WTC11 (cell line): ENCODE measurements around the gene LBHD1. TPM values are rescaled to one million over a fixed set of nuclear protein-coding genes. Genes with fewer than 3 reads are reported as not detected.
"Not testable (repeated sequence)": the region's sequence is repeated elsewhere in the genome, so short reads cannot be mapped to it uniquely, and the experiment has no call there.

ENCODE experiments used
- ATAC-seq: fragments of 200-7000 bp; cut with Tn5 transposase; 2 replicates; pipeline ENCODE4 v1.10.0; 2021; ENCODE audit warnings: mild to moderate bottlenecking, moderate library complexity
- CTCF ChIA-PET: fragments of 300-600 bp; sonication (Branson Sonifier 250); formaldehyde crosslinking; loops from one replicate; lab custom pipeline; 2021; ENCODE audit warnings: antibody characterized with exemption; lab: Charles Lee
- POLR2A ChIA-PET: fragments of 350-600 bp; sonication (Branson Sonifier 250); formaldehyde crosslinking; loops from one replicate; lab custom pipeline; 2021; ENCODE audit warnings: antibody characterized with exemption; lab: Charles Lee
- DNase-seq: peaks from one replicate; pipeline ENCODE4 v3.0.0; 2021; ENCODE audit warnings: low spot score
- H3K27ac Mint-ChIP-seq: 2 replicates; pipeline ENCODE4 v1.8.0; 2021; ENCODE audit warnings: mixed read lengths
- H3K27me3 Mint-ChIP-seq: 2 replicates; pipeline ENCODE4 v1.8.0; 2021; ENCODE audit warnings: low read depth, mild to moderate bottlenecking, moderate library complexity, mixed read lengths
- H3K36me3 Mint-ChIP-seq: 2 replicates; pipeline ENCODE4 v1.8.0; 2021; ENCODE audit warnings: mixed read lengths
- H3K4me1 Mint-ChIP-seq: 2 replicates; pipeline ENCODE4 v1.8.0; 2022; ENCODE audit warnings: mixed read lengths
- H3K4me3 Mint-ChIP-seq: 2 replicates; pipeline ENCODE4 v1.8.0; 2021; ENCODE audit warnings: mild to moderate bottlenecking, moderate library complexity, mixed read lengths
- H3K9me3 Mint-ChIP-seq: 2 replicates; pipeline ENCODE4 v1.8.0; 2021; ENCODE audit warnings: mixed read lengths
- AR ChIP-seq: fragments of 250-450 bp; sonication (Bioruptor Pico); IDR thresholded peaks from 2 replicates; pipeline ENCODE4 v1.9.0; 2021; ENCODE audit warnings: mild to moderate bottlenecking
- FOXJ3 ChIP-seq: sonication (generic); formaldehyde crosslinking; IDR thresholded peaks from 2 replicates; pipeline ENCODE4 v1.9.0; 2021; ENCODE audit warnings: missing genetic modification reagents, mild to moderate bottlenecking, borderline replicate concordance
- FOXK1 ChIP-seq: sonication (generic); formaldehyde crosslinking; IDR thresholded peaks from 2 replicates; pipeline ENCODE4 v1.8.0; 2022; ENCODE audit warnings: mild to moderate bottlenecking, moderate library complexity, missing genetic modification reagents
- MAX ChIP-seq: sonication (generic); formaldehyde crosslinking; IDR thresholded peaks from 2 replicates; pipeline ENCODE4 v1.8.0; 2022; ENCODE audit warnings: mild to moderate bottlenecking, missing genetic modification reagents
- NFE2L1 ChIP-seq: sonication (generic); formaldehyde crosslinking; IDR thresholded peaks from 2 replicates; pipeline ENCODE4 v1.8.1; 2023; ENCODE audit warnings: missing genetic modification reagents
- NR3C1 ChIP-seq: sonication (generic); formaldehyde crosslinking; conservative IDR thresholded peaks from 2 replicates; pipeline ENCODE4 v1.8.1; 2023; ENCODE audit warnings: low read depth, mild to moderate bottlenecking, missing genetic modification reagents
- STAT6 ChIP-seq: sonication (generic); formaldehyde crosslinking; conservative IDR thresholded peaks from 2 replicates; pipeline ENCODE4 v1.8.1; 2023; ENCODE audit warnings: mild to moderate bottlenecking, low read depth, missing genetic modification reagents, moderate library complexity
- TEAD1 ChIP-seq: sonication (generic); formaldehyde crosslinking; IDR thresholded peaks from 2 replicates; pipeline ENCODE4 v1.8.0; 2022; ENCODE audit warnings: mild to moderate bottlenecking, missing genetic modification reagents
- ZNF121 ChIP-seq: sonication (generic); formaldehyde crosslinking; IDR thresholded peaks from 2 replicates; pipeline ENCODE4 v1.8.0; 2023; ENCODE audit warnings: missing genetic modification reagents
- ZNF232 ChIP-seq: sonication (generic); formaldehyde crosslinking; IDR thresholded peaks from 2 replicates; pipeline ENCODE4 v1.8.0; 2022; ENCODE audit warnings: mild to moderate bottlenecking, missing genetic modification reagents
- ZNF281 ChIP-seq: sonication (generic); formaldehyde crosslinking; IDR thresholded peaks from 2 replicates; pipeline ENCODE4 v1.8.0; 2023; ENCODE audit warnings: mild to moderate bottlenecking, missing genetic modification reagents
- total RNA-seq: library from RNA; stranded (reverse); gene quantifications from 3 replicates; pipeline ENCODE4 v1.2.3, GENCODE V29; 2021

Gene LBHD1
- total RNA-seq, 1 experiment from 2014 or later, result 4.2 TPM

- ChIA-PET CTCF (interaction anchor here (0.5 to 3.5 kb wide), 15 partner anchors 10 to 311 kb away, joined by 3 to 24 read pairs (median 4); partner anchors contain the start of genes EML3, GANAB, HNRNPUL2 and LBHD1), POLR2A (interaction anchor here (1.0 to 6.0 kb wide), 7 partner anchors 22 to 114 kb away, joined by 4 to 35 read pairs (median 6); partner anchors contain the start of genes C11orf98, CSKMT, HNRNPUL2 and LBHD1)
- ATAC-seq (no peak), DNase-seq (no peak)
- no peaks in the 10 kb centered on the region; the same call in 1 of the 2 replicates for H3K27me3 Mint-ChIP-seq
- H3K4me1 Mint-ChIP-seq, result peaks cover 34% of the 10 kb centered on the region
- H3K36me3 Mint-ChIP-seq, result peaks cover 27% of the 10 kb centered on the region
- H3K27ac Mint-ChIP-seq, result peak overlapping the region; percentile 98
- TF ChIP-seq FOXJ3 (no peak), NR3C1 (CRISPR knock-in tag) (no peak), TEAD1 (no peak)
- H3K9me3 Mint-ChIP-seq, result no peaks in the 10 kb centered on the region
- H3K4me3 Mint-ChIP-seq, result peak overlapping the region; percentile 92
These were observed 33.3 kb upstream of the LBHD1 start for GRCh38 chr11:62705413-62705812.

GRCh38 chr11:62703921-62704320 is 31.9 kb upstream of the LBHD1 start:
- H3K9me3 Mint-ChIP-seq, H3K27me3 Mint-ChIP-seq, DNase-seq, ATAC-seq, CTCF ChIA-PET, H3K27ac Mint-ChIP-seq, H3K4me3 Mint-ChIP-seq: not testable (repeated sequence)
- H3K36me3 Mint-ChIP-seq, result peaks cover 28% of the 10 kb centered on the region
- POLR2A ChIA-PET, result interaction anchor here (0.6 to 1.1 kb wide), 2 partner anchors 14 to 39 kb away, joined by 3 to 8 read pairs; partner anchors contain the start of genes C11orf98, CSKMT and LRRN4CL
- H3K4me1 Mint-ChIP-seq, result peaks cover 28% of the 10 kb centered on the region

GRCh38 chr11:62702246-62702645 is 30.2 kb upstream of the LBHD1 start:
- no peak overlapping the region for H3K4me3 Mint-ChIP-seq
- no peaks in the 10 kb centered on the region for H3K9me3 Mint-ChIP-seq
- no peak for DNase-seq
- peaks cover 13% of the 10 kb centered on the region for H3K4me1 Mint-ChIP-seq
- no peak for TF ChIP-seq FOXK1 (CRISPR knock-in tag)
- TF ChIP-seq ZNF281 (CRISPR knock-in tag), result no peak
- no peak for TF ChIP-seq ZNF121
- no peak for TF ChIP-seq ZNF232 (CRISPR knock-in tag)
- TF ChIP-seq STAT6 (CRISPR knock-in tag), result no peak
- TF ChIP-seq MAX (CRISPR knock-in tag), result no peak
- no peak for TF ChIP-seq NFE2L1 (CRISPR knock-in tag)
- no peak for TF ChIP-seq AR (CRISPR knock-in tag)
- no peak for ATAC-seq
- H3K36me3 Mint-ChIP-seq, result peaks cover 33% of the 10 kb centered on the region
- ChIA-PET POLR2A (no interaction called here), CTCF (no interaction called here)
- H3K27ac Mint-ChIP-seq, result peak overlapping the region; percentile 62; the same call in 1 of the 2 replicates
- no peaks in the 10 kb centered on the region; the same call in 1 of the 2 replicates for H3K27me3 Mint-ChIP-seq
